ENCODE measurements around the gene CIROP.

- TF ChIP-seq CTCF (IDR thresholded peaks at IDR 0.05; ENCODE audit: low read depth, low read length) = no peak
- no peak for TF ChIP-seq EZH2phosphoT487 (IDR thresholded peaks at IDR 0.05; ENCODE audit: low read depth)
Measured at GRCh38 chr14:23131482-23131881, 26.7 kb upstream of the CIROP start.

All from OCI-LY3 (cell line).